Measurements from ENCODE around the gene EIF5A2.

GRCh38 chr3:170910542-170910941, 2.1 kb upstream of the EIF5A2 start:
- TF ChIP-seq POLR2AphosphoS5 (IDR thresholded peaks at IDR 0.05; ENCODE audit: low read depth, low read length) (no peak), SIN3A (IDR thresholded peaks at IDR 0.05; ENCODE audit: borderline replicate concordance, insufficient read depth, low read length) (no peak), FOXP2 (optimal IDR thresholded peaks at IDR 0.05; ENCODE audit: borderline replicate concordance, extremely low read depth, extremely low read length, insufficient read depth) (no peak), TAF1 (IDR thresholded peaks at IDR 0.05; ENCODE audit: borderline replicate concordance, insufficient read depth, low read length) (no peak)
